ENCODE results near the gene KAT8.

The KAT8 gene

GRCh38 chr16:31117384-31118222 is at the start of gene KAT8:
KAT8 (plus strand) TSS chr16:31117664; CDS start chr16:31117682, 18 bp downstream.
- DNase-seq (ENCODE audit: low read depth): peak; percentile 92
- H3K4me3 ChIP-seq (ENCODE audit: low read depth, low read length): peak within 1 kb of the TSS; percentile 67

- peak; percentile 79 for DNase-seq (ENCODE audit: low read depth)
- peak overlapping the region; percentile 96 for H3K4me3 ChIP-seq (ENCODE audit: low read depth, low read length)
Observed at GRCh38 chr16:31071861-31072260, 45.6 kb upstream of the KAT8 start.

- DNase-seq (ENCODE audit: low read depth): no peak
Observed at GRCh38 chr16:31072540-31073141, 44.8 kb upstream of the KAT8 start.

GRCh38 chr16:31073142-31073969 is 44.1 kb upstream of the KAT8 start:
- peak; percentile 66 for DNase-seq (ENCODE audit: low read depth)

More at GRCh38 chr16:31072540-31073141, 44.8 kb upstream of the KAT8 start:
- H3K4me3 ChIP-seq (ENCODE audit: low read depth, low read length): peak overlapping the region; percentile 96

GRCh38 chr16:31073970-31074813 is 43.3 kb upstream of the KAT8 start, which contains the start of the genes ZNF646 and ZNF668:
ZNF646 (plus strand) TSS chr16:31074422; CDS start chr16:31076325, 1,903 bp downstream.
ZNF668 (minus strand) TSS chr16:31074240; CDS start chr16:31064459, 9,781 bp downstream.
- peak within 1 kb of the TSS; percentile 96 for H3K4me3 ChIP-seq (ENCODE audit: low read depth, low read length)
- DNase-seq (ENCODE audit: low read depth): peak; percentile 97

More at GRCh38 chr16:31073142-31073969, 44.1 kb upstream of the KAT8 start:
- H3K4me3 ChIP-seq (ENCODE audit: low read depth, low read length): peak overlapping the region; percentile 96

DNA sequence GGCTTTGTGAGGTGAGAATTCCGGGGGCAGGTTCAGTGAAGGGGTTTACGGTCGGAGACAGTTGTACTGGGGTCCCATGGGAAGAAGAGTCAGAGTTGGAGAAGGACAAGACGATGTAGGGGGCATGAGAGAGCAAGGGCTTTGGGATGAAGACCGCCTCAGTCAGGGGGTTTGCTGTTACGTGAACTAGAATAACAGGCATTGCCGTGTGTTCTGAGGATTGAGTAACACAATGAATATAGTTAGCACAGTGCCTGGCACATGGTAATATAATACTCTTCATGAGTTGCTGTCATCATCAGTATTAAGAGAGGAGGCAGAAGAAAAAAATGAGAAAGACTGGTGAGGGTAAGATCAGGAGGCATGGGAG is 42.7 kb upstream of the KAT8 start:
- H3K4me3 ChIP-seq (ENCODE audit: low read depth, low read length): peak overlapping the region; percentile 96
- no peak for DNase-seq (ENCODE audit: low read depth)

DNA sequence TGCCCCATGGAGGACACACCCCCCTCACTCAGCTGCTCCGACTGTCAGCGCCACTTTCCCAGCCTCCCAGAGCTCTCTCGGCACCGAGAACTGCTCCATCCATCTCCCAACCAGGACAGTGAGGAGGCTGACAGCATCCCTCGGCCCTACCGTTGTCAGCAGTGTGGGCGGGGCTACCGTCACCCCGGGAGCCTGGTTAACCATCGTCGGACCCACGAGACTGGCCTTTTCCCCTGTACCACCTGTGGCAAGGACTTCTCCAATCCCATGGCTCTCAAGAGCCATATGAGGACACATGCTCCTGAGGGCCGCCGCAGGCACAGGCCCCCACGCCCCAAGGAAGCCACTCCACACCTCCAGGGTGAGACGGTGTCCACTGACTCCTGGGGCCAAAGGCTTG is 41.1 kb upstream of the KAT8 start:
- DNase-seq (ENCODE audit: low read depth): no peak
- no peak overlapping the region for H3K4me3 ChIP-seq (ENCODE audit: low read depth, low read length)

- no peak overlapping the region for H3K4me3 ChIP-seq (ENCODE audit: low read depth, low read length)
- no peak for DNase-seq (ENCODE audit: low read depth)
Observed at GRCh38 chr16:31077024-31077423, 40.4 kb upstream of the KAT8 start.

- H3K4me3 ChIP-seq (ENCODE audit: low read depth, low read length): no peak overlapping the region
- no peak for DNase-seq (ENCODE audit: low read depth)
Observed at GRCh38 chr16:31077592-31078396, 39.7 kb upstream of the KAT8 start.

- DNase-seq (ENCODE audit: low read depth): no peak
- no peak overlapping the region for H3K4me3 ChIP-seq (ENCODE audit: low read depth, low read length)
Observed at GRCh38 chr16:31078597-31079341, 38.7 kb upstream of the KAT8 start.

DNA sequence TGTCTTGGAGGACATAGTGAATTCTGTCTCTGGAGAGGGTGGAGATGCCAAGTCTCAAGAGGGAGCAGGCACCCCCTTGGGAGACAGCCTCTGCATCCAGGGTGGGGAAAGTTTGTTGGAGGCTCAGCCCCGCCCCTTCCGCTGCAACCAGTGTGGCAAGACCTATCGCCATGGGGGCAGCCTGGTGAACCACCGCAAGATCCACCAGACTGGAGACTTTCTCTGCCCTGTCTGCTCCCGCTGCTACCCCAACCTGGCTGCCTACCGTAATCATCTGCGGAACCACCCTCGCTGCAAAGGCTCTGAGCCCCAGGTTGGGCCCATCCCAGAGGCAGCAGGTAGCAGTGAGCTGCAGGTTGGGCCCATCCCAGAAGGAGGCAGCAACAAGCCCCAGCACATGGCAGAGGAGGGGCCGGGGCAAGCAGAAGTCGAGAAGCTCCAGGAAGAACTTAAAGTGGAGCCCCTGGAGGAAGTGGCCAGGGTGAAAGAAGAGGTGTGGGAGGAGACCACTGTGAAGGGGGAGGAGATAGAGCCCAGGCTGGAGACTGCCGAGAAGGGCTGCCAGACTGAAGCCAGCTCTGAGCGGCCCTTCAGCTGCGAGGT is 38.0 kb upstream of the KAT8 start:
- H3K4me3 ChIP-seq (ENCODE audit: low read depth, low read length): no peak overlapping the region
- no peak for DNase-seq (ENCODE audit: low read depth)

- no peak overlapping the region for H3K4me3 ChIP-seq (ENCODE audit: low read depth, low read length)
- DNase-seq (ENCODE audit: low read depth): no peak
Observed at GRCh38 chr16:31080035-31080629, 37.3 kb upstream of the KAT8 start.

GRCh38 chr16:31080756-31081419 is 36.6 kb upstream of the KAT8 start:
- no peak overlapping the region for H3K4me3 ChIP-seq (ENCODE audit: low read depth, low read length)
- no peak for DNase-seq (ENCODE audit: low read depth)

GRCh38 chr16:31081428-31082351 is 35.8 kb upstream of the KAT8 start:
- H3K4me3 ChIP-seq (ENCODE audit: low read depth, low read length): no peak overlapping the region
- DNase-seq (ENCODE audit: low read depth): no peak

DNA sequence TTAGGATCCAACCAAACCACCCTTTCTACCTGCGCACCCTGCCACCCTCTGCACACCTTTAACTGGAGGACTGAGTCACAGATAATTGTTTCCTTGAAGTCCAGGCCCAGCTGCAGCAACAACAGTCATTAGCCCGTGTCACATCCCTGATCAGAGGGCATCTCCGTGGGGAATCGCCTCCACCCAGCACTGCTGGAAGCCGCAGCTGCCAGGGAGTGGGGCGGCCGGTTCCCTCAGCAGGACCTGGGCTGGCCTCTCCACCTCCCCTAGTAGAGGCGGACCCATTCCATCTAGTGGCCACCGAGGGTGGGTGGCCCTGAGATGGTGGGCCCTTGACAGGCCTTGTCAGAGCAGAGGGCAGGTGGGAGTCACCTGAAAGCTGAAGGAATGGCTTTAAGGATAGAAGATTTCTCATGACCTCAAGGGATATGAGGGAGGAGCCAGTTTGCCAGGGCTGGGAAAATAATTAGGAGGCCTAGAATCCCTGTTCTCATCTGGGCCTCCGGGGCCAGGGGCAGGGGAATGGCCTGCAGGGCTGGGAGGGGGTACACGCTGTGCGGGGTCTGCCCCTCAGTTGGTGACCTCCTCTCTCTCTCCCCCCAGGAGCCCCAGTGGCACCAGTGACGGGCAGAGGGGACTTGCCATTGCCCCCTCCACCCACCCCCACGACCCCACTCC is 35.0 kb upstream of the KAT8 start:
- H3K4me3 ChIP-seq (ENCODE audit: low read depth, low read length): no peak overlapping the region
- DNase-seq (ENCODE audit: low read depth): no peak
